HL-60 (cell line): ENCODE data around the gene DIP2C.

Source experiments
- DNase-seq, 2 experiments: peaks; one replicate each; pipeline ENCODE4 v3.0.0-alpha.2; 2010 to 2020; ENCODE audit warnings: low read depth in 1 of 2, low spot score in 1 of 2
- H3K27ac ChIP-seq: fragments of 250-450 bp; sonication (Bioruptor Pico); replicated peaks from 2 replicates; pipeline ENCODE4 v1.5.1; 2020; ENCODE audit warnings: mild to moderate bottlenecking, moderate library complexity
- H3K27me3 ChIP-seq: fragments of 250-450 bp; sonication (Bioruptor Pico); 2 replicates; pipeline ENCODE4 v1.5.1; 2021; ENCODE audit warnings: mild to moderate bottlenecking, moderate library complexity; ENCODE audit not compliant: insufficient read depth, poor library complexity, severe bottlenecking
- H3K4me3 ChIP-seq: replicated peaks from 2 replicates; pipeline ENCODE4 v1.5.1; 2011; ENCODE audit warnings: mild to moderate bottlenecking, control low read depth, low read length; ENCODE audit not compliant: insufficient read depth
- GABPA ChIP-seq: IDR thresholded peaks from 2 replicates; pipeline ENCODE4 v1.6.1; 2012; ENCODE audit warnings: low read depth
- POLR2AphosphoS5 ChIP-seq: IDR thresholded peaks from 2 replicates; pipeline ENCODE4 v1.6.1; 2012; ENCODE audit warnings: low read depth
- SPI1 ChIP-seq: IDR thresholded peaks from 2 replicates; pipeline ENCODE4 v1.6.1; 2012; ENCODE audit warnings: low read depth, mild to moderate bottlenecking, borderline replicate concordance
- TF ChIP-seq, protein P1 (sequence below): IDR thresholded peaks from 2 replicates; pipeline ENCODE4 v1.6.1; 2012; ENCODE audit warnings: low read depth; ENCODE audit not compliant: insufficient replicate concordance
- TF ChIP-seq, protein P2 (sequence below): IDR thresholded peaks from one replicate; pipeline ENCODE4 v1.5.1; 2011; ENCODE audit warnings: low read length, control low read depth, inconsistent platforms; ENCODE audit not compliant: insufficient read depth

DIP2C gene

DNA sequence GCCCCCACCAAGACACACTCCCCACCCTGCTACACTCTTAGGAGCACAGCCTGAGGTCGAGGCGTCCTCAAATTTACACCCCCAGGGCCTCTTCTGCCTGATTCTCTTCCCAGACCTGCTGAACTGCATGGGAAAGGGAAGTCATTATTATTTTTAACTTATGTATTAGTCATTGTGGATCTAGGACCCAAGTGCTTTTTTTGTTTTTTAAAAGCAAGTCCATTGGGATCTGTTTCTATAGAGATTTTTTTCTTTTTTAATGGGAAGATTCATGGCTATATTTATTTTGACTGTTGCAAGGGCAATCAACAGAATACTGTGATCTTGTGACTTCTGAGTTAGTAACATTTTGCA, 350.5 kb downstream of the DIP2C start:
- no peak overlapping the region for H3K4me3 ChIP-seq
- TF ChIP-seq, protein P1, sequence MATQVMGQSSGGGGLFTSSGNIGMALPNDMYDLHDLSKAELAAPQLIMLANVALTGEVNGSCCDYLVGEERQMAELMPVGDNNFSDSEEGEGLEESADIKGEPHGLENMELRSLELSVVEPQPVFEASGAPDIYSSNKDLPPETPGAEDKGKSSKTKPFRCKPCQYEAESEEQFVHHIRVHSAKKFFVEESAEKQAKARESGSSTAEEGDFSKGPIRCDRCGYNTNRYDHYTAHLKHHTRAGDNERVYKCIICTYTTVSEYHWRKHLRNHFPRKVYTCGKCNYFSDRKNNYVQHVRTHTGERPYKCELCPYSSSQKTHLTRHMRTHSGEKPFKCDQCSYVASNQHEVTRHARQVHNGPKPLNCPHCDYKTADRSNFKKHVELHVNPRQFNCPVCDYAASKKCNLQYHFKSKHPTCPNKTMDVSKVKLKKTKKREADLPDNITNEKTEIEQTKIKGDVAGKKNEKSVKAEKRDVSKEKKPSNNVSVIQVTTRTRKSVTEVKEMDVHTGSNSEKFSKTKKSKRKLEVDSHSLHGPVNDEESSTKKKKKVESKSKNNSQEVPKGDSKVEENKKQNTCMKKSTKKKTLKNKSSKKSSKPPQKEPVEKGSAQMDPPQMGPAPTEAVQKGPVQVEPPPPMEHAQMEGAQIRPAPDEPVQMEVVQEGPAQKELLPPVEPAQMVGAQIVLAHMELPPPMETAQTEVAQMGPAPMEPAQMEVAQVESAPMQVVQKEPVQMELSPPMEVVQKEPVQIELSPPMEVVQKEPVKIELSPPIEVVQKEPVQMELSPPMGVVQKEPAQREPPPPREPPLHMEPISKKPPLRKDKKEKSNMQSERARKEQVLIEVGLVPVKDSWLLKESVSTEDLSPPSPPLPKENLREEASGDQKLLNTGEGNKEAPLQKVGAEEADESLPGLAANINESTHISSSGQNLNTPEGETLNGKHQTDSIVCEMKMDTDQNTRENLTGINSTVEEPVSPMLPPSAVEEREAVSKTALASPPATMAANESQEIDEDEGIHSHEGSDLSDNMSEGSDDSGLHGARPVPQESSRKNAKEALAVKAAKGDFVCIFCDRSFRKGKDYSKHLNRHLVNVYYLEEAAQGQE: no peak
- TF ChIP-seq GABPA (no peak), SPI1 (no peak), POLR2AphosphoS5 (no peak)
- TF ChIP-seq, protein P2, sequence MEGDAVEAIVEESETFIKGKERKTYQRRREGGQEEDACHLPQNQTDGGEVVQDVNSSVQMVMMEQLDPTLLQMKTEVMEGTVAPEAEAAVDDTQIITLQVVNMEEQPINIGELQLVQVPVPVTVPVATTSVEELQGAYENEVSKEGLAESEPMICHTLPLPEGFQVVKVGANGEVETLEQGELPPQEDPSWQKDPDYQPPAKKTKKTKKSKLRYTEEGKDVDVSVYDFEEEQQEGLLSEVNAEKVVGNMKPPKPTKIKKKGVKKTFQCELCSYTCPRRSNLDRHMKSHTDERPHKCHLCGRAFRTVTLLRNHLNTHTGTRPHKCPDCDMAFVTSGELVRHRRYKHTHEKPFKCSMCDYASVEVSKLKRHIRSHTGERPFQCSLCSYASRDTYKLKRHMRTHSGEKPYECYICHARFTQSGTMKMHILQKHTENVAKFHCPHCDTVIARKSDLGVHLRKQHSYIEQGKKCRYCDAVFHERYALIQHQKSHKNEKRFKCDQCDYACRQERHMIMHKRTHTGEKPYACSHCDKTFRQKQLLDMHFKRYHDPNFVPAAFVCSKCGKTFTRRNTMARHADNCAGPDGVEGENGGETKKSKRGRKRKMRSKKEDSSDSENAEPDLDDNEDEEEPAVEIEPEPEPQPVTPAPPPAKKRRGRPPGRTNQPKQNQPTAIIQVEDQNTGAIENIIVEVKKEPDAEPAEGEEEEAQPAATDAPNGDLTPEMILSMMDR: no peak

DNA sequence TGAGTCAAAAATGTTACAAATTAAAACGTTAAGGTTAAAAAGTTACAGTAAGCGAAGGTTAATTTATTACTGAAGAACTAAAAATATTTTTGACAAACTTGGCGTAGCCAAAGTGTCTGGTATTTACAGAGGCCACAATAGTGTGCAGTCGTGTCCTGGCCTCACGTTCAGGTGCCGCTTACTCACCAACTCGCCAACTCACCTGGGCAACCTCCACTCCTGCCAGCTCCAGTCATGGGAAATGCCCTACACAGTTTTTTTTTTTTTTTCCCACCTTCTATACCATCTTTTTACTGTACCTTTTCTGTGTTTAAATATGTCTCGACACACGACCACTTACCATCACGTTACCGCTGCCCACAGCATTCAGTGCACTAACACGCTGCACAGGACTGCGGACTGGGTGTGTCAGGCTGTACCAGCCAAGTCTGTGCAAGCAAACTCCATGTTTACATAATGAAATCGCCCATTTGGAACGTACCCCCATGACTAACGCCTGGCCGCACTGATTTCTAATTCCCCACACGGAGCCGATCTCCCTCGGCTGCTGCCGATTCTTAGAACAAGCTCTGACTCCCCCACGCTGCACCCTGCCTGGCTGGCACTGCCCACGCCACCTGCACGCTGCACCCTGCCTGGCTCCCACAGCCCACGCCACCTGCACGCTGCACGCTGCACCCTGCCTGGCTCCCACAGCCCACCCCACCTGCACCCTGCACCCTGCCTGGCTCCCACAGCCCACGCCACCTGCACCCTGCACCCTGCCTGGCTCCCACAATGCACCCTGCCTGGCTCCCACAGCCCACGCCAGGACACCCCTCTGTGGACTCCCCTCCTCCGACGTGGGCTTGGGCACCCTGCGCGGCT, 351.1 kb downstream of the DIP2C start:
- no peak overlapping the region for H3K27ac ChIP-seq
- DNase-seq: no peak
- no peak overlapping the region for H3K4me3 ChIP-seq
- H3K27me3 ChIP-seq: no peaks in the 10 kb centered on the region
- TF ChIP-seq, protein P2: no peak
- TF ChIP-seq POLR2AphosphoS5 (no peak), GABPA (no peak), SPI1 (no peak)
- TF ChIP-seq, protein P1: no peak

More for the DNA sequence above, 350.5 kb downstream of the DIP2C start:
- no peaks in the 10 kb centered on the region for H3K27me3 ChIP-seq
- DNase-seq: no peak
- H3K27ac ChIP-seq: no peak overlapping the region

DNA sequence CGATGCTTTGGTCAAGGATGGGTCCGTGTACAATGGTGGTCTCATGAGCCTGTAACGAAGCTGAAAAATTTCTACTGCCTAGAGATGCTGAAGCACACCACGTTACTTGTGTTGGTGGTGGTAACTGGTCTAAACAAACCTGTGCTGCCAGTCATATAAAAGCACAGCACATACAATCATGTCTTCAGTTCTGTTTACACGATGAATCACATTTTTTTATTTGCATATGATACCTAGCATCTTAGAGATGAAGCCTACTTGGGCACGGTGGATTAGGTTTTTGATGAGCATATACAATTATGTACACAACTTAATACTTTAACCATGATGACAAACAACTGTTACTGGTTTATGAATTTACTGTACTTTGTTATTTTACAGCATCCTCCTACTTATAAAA, 353.2 kb downstream of the DIP2C start:
- no peak for DNase-seq
- H3K4me3 ChIP-seq: no peak overlapping the region
- no peak overlapping the region for H3K27ac ChIP-seq
- TF ChIP-seq SPI1: no peak
- no peak for TF ChIP-seq POLR2AphosphoS5
- TF ChIP-seq, protein P1: no peak
- TF ChIP-seq GABPA: no peak
- H3K27me3 ChIP-seq: no peaks in the 10 kb centered on the region
